BLaER1 (cell line): Measurements from ENCODE around the gene PDGFC.

Source experiments
- H3K27ac ChIP-seq: shearing (Covaris generic); formaldehyde crosslinking; 2 replicates; pipeline ENCODE4 v1.8.1; 2022
- H3K27me3 ChIP-seq: shearing (Covaris generic); formaldehyde crosslinking; 2 replicates; pipeline ENCODE4 v1.8.1; 2022
- H3K36me3 ChIP-seq: shearing (Covaris generic); formaldehyde crosslinking; 2 replicates; pipeline ENCODE4 v1.8.1; 2022
- H3K4me1 ChIP-seq: shearing (Covaris generic); formaldehyde crosslinking; 2 replicates; pipeline ENCODE4 v1.8.1; 2022
- H3K4me2 ChIP-seq: shearing (Covaris generic); formaldehyde crosslinking; 2 replicates; pipeline ENCODE4 v1.8.1; 2022
- H3K4me3 ChIP-seq: shearing (Covaris generic); formaldehyde crosslinking; 2 replicates; pipeline ENCODE4 v1.8.1; 2022
- H3K9ac ChIP-seq: shearing (Covaris generic); formaldehyde crosslinking; 2 replicates; pipeline ENCODE4 v1.8.1; 2022
- H3K9me3 ChIP-seq: shearing (Covaris generic); formaldehyde crosslinking; 2 replicates; pipeline ENCODE4 v1.8.1; 2022
- H4K20me1 ChIP-seq: shearing (Covaris generic); formaldehyde crosslinking; 2 replicates; pipeline ENCODE4 v1.8.1; 2022
- Cebpa-rat ChIP-seq: shearing (Covaris generic); IDR thresholded peaks from 2 replicates; pipeline ENCODE4 v1.8.1; 2022

Gene PDGFC

GRCh38 chr4:156915221-156915620 lies 56.4 kb downstream of the PDGFC start:
- Histone ChIP-seq H4K20me1 (no peaks in the 10 kb centered on the region), H3K9me3 (peaks cover 7% of the 10 kb centered on the region), H3K4me2 (no peak overlapping the region), H3K36me3 (no peaks in the 10 kb centered on the region), H3K27ac (no peak overlapping the region), H3K9ac (no peak overlapping the region), H3K4me1 (no peaks in the 10 kb centered on the region), H3K27me3 (no peaks in the 10 kb centered on the region), H3K4me3 (no peak overlapping the region)
- no peak for TF ChIP-seq Cebpa-rat

DNA sequence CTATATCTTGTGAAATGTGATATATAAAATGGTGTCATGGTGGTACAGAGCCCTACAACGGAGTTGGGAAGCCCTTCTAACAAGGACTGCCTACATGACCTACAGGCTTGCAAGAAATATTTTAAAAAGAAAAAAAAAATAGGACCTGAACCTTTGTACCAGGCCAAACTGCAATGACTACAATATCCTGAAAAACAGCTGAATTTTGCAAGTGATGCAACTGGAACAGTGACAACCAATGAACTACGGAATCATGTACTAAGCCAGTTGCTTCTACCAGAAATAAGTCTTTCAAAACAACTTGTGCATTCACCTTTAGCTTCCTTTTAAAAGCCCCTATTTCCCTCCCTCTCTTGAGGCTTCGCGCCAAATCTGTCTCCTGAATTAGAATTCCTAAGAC lies 58.4 kb downstream of the PDGFC start:
- peaks cover 7% of the 10 kb centered on the region for H3K9me3 ChIP-seq
- no peak overlapping the region for H3K27ac ChIP-seq
- no peaks in the 10 kb centered on the region for H4K20me1 ChIP-seq
- H3K36me3 ChIP-seq, result no peaks in the 10 kb centered on the region
- H3K4me1 ChIP-seq, result no peaks in the 10 kb centered on the region
- H3K4me3 ChIP-seq, result no peak overlapping the region
- no peak for TF ChIP-seq Cebpa-rat
- H3K9ac ChIP-seq, result no peak overlapping the region
- H3K27me3 ChIP-seq, result no peaks in the 10 kb centered on the region
- no peak overlapping the region for H3K4me2 ChIP-seq

DNA sequence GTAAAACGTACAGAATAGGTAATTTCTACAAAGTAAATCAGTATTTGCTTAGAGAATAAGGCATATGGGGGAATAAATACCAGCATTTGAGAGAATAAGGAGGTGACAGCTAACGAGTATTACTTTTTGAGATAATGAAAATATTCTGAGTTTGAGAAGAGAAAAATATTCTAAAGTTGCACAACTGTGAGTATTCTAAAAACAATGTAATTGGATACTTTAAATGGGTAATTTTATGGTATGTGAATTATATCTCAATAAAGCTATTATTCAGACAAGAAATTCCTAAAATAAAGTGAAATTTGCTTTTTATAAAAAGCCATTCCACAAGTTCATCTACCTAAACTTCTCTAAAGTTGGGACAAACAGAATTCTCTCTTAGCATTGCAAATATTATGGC lies 62.6 kb downstream of the PDGFC start:
- Histone ChIP-seq H3K4me2 (no peak overlapping the region), H4K20me1 (no peaks in the 10 kb centered on the region), H3K9me3 (peaks cover 7% of the 10 kb centered on the region), H3K27me3 (no peaks in the 10 kb centered on the region), H3K36me3 (no peaks in the 10 kb centered on the region), H3K27ac (no peak overlapping the region), H3K4me3 (no peak overlapping the region), H3K9ac (no peak overlapping the region), H3K4me1 (no peaks in the 10 kb centered on the region)
- TF ChIP-seq Cebpa-rat, result no peak

- no peak for TF ChIP-seq Cebpa-rat
- H3K27ac ChIP-seq, result no peak overlapping the region
- no peaks in the 10 kb centered on the region for H3K4me1 ChIP-seq
- no peaks in the 10 kb centered on the region for H4K20me1 ChIP-seq
- no peak overlapping the region for H3K4me2 ChIP-seq
- no peak overlapping the region for H3K9ac ChIP-seq
- H3K27me3 ChIP-seq, result no peaks in the 10 kb centered on the region
- no peak overlapping the region for H3K4me3 ChIP-seq
- no peaks in the 10 kb centered on the region for H3K36me3 ChIP-seq
- H3K9me3 ChIP-seq, result no peaks in the 10 kb centered on the region
These were observed 65.3 kb downstream of the PDGFC start for GRCh38 chr4:156906325-156906724.

DNA sequence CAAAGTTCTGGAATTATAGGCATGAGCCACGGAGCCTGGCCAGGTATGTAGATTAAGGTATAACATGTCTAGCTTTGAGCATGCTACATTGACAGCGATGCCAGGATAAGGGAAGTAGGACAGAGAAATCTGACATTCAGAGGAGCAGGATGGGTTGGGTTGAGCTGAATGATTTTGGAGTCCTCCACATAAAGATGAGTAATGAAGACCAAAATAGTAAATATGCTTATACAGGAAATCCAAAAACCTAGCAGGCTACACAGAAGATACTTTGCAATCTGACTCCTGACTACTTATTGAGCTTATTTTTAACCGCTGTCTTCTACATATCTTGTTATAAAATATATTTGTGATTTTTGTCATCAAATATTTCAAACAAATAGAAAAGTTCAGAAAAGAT lies 69.7 kb downstream of the PDGFC start:
- H3K4me3 ChIP-seq, result no peak overlapping the region
- no peaks in the 10 kb centered on the region for H4K20me1 ChIP-seq
- H3K9me3 ChIP-seq, result no peaks in the 10 kb centered on the region
- no peak overlapping the region for H3K4me2 ChIP-seq
- no peak overlapping the region for H3K9ac ChIP-seq
- TF ChIP-seq Cebpa-rat, result no peak
- no peaks in the 10 kb centered on the region for H3K36me3 ChIP-seq
- H3K27me3 ChIP-seq, result no peaks in the 10 kb centered on the region
- H3K27ac ChIP-seq, result no peak overlapping the region
- H3K4me1 ChIP-seq, result no peaks in the 10 kb centered on the region

- Histone ChIP-seq H3K36me3 (no peaks in the 10 kb centered on the region), H3K9ac (no peak overlapping the region), H3K4me2 (no peak overlapping the region), H3K9me3 (no peaks in the 10 kb centered on the region), H4K20me1 (no peaks in the 10 kb centered on the region), H3K4me1 (no peaks in the 10 kb centered on the region), H3K4me3 (no peak overlapping the region), H3K27ac (no peak overlapping the region), H3K27me3 (no peaks in the 10 kb centered on the region)
- TF ChIP-seq Cebpa-rat, result no peak
These were observed 73.1 kb downstream of the PDGFC start for GRCh38 chr4:156898373-156899117.

DNA sequence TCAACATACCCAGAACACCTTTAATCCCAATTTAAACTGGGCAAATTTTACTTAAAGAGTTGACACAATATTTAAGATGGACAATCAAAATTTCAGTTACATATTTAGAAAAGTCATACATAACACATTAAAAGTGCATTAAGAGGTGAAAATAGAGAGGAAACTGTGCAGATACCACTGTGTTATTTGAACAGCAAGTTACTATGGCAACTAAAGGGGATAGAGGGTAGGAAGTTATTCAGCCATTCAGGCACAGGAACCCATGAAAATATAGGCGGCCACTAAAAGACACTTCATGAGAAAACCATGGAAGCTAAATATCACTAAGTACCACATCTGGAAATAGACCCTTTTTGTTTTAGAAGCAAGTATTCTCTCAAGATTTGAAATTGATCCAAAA lies 75.1 kb downstream of the PDGFC start:
- Histone ChIP-seq H3K4me2 (no peak overlapping the region), H3K4me1 (no peaks in the 10 kb centered on the region), H3K27me3 (no peaks in the 10 kb centered on the region), H3K36me3 (no peaks in the 10 kb centered on the region), H3K9ac (no peak overlapping the region), H4K20me1 (no peaks in the 10 kb centered on the region), H3K27ac (no peak overlapping the region), H3K4me3 (no peak overlapping the region), H3K9me3 (no peaks in the 10 kb centered on the region)
- TF ChIP-seq Cebpa-rat, result no peak

DNA sequence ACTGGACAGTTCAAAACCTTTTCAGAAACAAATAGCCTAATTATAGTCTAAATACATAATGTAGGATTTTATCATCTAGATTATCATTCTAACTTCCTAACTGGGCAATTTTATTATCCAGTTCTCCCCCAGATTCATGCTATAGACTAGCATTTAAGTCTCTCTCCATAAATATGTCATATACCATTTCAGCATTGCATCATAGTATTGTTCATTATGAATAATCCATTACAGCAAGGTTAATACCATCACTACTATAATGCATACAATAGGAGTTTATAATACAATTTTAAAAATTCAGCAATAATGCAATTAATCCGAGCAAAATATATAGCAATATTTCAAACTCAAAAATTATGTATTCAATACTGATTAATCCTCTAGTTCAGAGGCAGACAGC lies 77.4 kb downstream of the PDGFC start:
- no peak for TF ChIP-seq Cebpa-rat
- no peak overlapping the region for H3K4me3 ChIP-seq
- H3K9ac ChIP-seq, result no peak overlapping the region
- no peaks in the 10 kb centered on the region for H3K9me3 ChIP-seq
- H3K36me3 ChIP-seq, result no peaks in the 10 kb centered on the region
- H3K4me2 ChIP-seq, result no peak overlapping the region
- no peaks in the 10 kb centered on the region for H4K20me1 ChIP-seq
- H3K4me1 ChIP-seq, result no peaks in the 10 kb centered on the region
- H3K27ac ChIP-seq, result no peak overlapping the region
- no peaks in the 10 kb centered on the region for H3K27me3 ChIP-seq

GRCh38 chr4:156892805-156893204 lies 78.8 kb downstream of the PDGFC start:
- Histone ChIP-seq H3K36me3 (no peaks in the 10 kb centered on the region), H3K27me3 (no peaks in the 10 kb centered on the region), H3K9me3 (no peaks in the 10 kb centered on the region), H3K4me2 (no peak overlapping the region), H4K20me1 (no peaks in the 10 kb centered on the region), H3K4me3 (no peak overlapping the region), H3K9ac (no peak overlapping the region), H3K27ac (no peak overlapping the region), H3K4me1 (no peaks in the 10 kb centered on the region)
- TF ChIP-seq Cebpa-rat, result no peak

DNA sequence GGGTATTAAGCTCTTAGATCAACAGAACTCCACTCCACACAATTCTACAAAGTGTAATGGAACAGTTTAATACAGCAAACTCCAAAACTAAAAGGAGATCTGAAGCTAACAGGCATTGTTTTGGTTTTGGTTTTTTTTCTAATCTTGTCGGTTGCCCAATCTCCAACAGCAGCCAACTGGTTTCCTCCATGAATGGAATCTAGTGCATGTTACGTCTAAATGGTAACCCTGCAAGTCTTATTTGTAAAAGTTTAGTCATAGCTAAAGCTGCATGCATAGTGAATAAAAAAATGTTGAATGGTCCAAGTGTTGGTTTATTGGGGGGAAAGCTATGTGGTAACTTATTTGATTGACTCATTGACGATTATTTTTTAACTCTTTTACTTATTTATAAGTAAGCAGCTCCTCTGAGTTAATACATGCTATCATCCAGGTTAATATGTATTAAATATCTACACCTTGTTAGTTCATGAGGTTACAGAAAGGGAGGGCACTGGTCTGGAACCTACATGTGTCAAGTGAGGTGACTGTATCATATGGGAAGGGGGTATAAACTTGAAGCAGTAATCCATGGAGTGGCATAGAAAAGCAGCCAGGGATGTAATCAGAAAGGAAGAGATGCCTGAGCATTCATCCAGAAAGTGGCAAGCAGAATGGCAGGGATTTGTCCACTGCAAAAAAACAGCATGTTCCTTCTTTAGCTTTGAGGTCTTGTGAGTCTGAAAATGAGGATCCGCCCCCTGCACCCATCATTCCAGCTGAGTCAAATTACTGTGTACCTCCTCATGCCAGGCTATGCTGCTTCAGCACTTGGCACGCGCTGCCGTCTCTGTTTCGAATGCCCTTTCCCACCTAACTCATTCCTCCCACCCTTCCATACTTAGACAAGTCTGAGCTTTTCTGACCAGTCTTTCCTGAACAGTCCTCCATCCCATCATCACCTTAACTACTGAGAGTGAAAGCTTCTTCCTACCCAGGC lies 81.7 kb downstream of the PDGFC start:
- Histone ChIP-seq H3K9me3 (no peaks in the 10 kb centered on the region), H3K4me2 (no peak overlapping the region), H3K9ac (no peak overlapping the region), H4K20me1 (no peaks in the 10 kb centered on the region), H3K36me3 (no peaks in the 10 kb centered on the region), H3K4me1 (no peaks in the 10 kb centered on the region), H3K27ac (no peak overlapping the region), H3K4me3 (no peak overlapping the region), H3K27me3 (no peaks in the 10 kb centered on the region)
- no peak for TF ChIP-seq Cebpa-rat
